Right forelimb (tissue), 1 donor: ENCODE results near the gene EXT2.

Source experiments
- DNase-seq: peaks from one replicate; pipeline ENCODE4 v3.0.0-alpha.2; 2018

Gene EXT2

DNA sequence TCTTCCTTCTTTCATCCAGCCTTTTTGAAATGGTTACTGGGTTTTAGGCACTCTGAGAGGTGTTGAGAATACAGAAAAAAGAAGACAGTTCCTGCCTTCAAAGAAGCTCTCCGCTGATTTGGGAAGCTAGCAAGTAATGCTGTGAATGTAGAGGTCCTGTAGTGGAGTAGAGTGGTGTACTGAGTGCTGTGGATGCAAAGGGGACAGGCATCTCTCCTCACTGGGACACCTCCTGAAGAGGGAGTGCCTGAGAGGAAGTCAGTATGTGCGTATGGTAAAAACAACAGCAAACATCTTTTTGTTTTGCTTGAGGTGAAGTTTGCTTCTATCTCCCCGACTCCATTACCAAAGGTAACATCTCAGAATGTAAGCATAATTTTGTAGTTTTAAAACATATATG, 77.5 kb downstream of the EXT2 start:
- DNase-seq: no peak

DNA sequence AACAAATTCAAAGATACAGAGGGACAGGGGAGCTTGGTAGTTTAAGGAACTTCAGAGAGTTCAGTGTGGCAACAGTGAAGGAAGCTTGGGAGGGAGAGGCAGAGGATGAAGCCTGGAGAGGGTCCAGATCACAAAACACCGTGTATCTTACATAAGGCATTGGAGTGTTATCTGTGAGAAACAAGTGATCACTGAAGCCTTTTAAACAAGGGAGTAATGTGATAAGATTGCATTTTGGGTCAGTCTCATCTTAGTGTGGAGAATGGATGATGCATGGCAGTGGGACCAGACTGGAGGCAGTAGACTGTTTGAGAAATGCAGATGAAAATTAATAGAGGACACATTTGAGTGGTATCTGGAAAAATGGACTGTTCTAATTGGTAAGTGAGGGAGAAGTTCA, 79.4 kb downstream of the EXT2 start:
- no peak for DNase-seq

DNA sequence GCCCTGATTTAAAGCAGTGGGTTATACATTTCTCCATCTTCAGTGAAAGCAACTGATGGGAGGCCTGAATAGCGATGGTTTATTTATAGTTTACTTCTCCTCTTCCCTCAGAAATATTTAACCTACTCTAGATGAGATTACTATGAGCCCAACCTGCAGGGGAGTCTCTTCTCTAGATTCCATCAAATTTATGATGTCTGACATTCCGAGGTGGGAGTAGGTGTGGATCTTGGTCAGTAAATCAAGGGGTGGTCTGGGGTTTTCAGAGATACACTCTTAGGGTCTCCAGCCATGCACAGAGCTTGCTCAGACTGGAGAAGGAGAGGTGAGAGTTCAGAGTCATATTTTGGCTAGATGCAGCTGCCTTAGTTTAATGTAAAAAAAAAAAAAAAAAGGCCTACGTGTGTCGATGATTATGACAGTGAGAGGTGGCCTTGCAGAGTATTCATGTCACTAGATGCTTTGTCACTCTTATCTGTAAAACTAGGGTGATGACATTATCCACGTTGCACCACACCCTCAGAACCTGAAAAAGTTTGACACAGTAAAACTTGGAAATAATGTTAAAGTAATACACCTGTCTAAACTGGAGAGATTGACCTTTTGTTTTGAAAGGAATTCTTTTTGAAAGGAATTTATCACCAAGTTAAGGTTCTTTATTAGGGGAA, 81.2 kb downstream of the EXT2 start:
- DNase-seq: no peak

DNA sequence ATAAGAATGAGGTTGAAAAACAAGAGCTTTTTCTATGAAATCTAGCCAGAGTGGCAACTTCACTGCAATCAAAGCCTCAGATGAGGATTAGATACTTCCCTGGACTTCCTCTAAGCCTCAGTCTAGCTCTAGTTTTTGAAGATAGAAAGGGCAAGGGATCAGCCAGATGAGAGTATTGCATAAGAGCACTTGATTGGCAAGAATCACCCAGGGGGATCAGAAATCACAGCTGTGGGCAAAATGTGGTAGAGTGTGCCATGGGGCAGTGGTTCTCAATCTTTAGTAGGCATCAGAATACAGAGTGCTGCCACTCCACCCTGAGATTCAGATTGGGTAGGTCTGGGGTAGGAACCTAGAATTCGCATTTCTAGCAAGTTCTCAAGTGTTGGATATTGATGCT, 82.4 kb downstream of the EXT2 start:
- DNase-seq: no peak

DNA sequence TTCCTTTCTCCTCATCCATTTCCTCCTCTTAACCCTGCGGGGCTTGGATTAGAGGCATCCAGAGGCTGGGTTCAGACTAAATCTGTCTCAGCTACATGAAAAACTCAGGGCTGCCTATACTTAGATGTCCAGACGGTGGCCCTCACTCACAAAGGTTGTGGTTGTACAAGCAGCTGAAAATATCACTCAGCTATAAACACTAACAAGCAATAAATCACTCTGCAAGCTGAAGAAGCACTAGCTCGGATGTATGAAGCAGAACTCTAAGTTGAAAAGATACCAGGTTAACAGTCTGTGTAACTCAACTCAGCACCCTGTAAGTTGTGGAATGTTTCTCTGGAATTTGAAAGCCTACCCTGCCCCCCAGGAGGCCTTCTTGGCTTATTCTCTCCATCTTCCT, 82.9 kb downstream of the EXT2 start:
- no peak for DNase-seq

DNA sequence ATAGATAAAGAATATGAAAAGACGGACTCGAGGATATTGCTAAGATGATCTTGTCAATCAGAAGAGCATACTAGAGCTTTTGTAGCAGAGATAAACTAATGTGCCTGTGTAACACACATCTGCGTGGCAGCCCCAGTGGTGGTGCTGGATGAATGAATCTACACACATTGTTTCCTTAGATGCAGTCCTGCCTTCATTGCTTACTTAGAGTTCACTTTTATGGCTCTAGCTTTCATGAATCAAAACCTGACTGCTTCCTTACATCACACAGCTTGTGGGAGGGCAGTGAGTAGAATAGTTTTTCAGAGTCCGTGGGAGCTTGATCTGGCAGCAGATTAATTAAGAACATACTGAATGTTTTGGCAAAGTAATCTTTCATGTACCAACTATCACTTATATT, 83.7 kb downstream of the EXT2 start:
- no peak for DNase-seq

DNA sequence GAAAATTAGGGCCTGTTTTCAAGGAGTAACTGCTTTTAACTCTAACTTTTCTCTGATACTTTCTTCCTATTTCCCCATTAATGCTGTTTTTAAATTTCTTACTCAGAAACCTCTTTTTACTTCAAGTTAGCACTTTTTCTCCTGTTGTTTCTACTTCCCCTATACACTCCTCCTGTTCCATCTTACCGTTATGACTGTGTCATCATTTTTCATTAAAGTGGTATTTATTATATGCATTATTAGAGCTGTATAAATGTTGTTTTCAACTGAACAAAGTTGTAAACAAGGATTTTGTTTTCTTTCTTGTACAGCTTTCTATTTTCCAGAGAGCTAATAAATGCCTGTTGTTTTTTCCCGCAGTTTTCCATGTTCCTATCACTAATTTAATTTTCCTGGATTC, 84.6 kb downstream of the EXT2 start:
- no peak for DNase-seq

DNA sequence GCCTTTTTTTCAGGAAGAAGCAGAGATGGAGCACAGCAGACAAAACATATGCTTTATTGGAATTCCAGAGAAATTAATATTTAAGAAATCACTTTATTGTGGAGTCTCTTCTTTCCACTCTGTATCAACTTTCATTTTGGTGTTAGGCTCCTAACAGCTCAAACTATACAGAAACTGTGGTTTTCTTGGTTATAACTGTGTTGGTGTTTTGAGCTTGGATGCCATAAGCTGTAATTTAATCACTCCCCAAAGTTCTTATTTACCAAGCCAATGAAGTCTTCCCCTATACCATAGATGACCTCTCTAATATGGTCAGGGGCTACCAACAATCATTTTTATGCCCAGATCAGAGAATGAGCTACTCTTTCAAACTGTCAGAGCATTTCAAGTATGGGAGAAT, 90.0 kb downstream of the EXT2 start:
- DNase-seq: no peak

DNA sequence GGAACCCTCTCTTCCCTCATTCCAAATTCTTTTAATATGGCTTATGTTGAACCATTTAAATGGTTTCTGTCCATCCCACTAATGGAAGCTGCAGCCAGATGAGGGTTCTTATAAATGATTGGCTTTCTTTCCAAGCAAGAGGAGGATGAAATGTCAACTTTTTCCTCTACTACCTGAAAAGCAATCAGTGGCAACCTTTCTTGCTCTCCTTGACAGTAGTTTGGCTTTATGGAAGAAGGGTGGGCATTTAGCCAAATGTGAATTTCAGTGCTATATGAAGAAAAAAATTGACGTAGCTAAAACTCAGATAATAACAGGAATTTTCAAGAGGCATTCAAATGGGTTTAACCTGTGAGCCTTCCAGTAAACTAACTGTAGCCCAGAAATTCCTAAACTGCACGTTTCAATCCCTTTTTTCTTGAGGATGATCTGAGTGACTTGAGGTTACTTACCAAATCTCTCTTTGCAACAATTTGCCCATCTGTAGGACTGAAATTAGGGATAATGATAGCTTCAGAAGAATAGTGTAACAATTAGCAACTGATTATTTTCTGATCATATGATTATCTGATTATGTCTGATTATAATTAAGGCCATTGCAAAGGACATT, 90.9 kb downstream of the EXT2 start:
- DNase-seq: no peak

DNA sequence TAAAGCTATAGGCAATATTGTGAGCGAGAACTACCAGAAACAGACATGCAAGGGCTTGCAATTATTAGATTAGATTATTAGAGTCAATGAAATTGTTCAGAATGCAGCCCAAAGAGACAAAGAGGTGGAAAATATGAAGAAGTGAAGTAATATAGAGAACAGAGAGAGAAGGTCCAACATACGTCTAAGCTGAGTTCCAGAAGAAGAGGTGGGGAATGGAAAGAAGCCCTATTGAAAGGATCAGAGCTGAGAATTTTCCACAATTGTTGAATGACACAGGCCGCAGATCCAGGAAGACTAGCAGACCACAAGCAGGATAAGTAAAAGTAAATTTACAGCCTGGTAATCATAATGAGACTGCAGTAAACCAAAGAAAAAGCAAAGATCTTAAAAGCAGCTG, 93.2 kb downstream of the EXT2 start:
- DNase-seq: no peak

DNA sequence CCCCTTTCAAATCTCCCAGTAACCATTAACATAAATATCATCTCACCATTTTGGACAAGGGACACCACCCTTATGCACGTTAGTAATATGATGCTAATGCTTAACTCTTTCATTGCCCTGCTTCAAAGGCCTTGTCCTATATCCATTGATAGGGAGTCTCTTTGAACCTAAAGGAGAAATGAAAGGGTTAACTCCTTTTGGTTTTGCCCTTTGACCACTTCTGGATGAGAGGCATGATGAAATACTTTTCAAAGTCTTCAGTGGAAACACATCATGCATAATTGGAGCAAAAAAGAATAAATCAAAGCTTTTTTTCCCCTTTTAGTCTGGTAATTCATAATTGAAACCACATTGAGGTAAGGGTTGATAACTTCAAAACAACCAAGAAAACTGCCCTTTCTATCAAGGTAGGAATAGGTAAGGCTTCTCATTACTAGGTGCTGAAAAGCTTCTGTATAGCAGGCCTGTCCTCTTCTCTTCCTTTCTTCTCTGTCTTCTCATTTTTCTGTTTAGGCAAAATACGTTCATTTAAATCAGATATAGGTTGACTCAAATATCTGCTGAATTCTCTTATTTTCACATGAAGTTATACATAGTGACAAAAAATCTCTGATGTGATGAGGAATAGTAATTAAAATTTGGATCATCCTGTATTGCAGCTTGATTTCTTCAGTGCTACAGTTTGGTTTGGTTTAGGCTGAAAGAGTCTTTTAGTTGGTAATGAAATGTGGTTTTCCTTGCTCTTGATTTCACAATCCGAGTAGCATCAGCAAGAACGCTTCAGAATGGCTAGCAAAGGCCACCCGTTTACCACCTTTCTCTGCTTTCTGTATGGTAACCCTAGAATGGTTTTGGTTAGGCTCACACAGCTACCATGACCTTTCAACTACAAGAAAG, 94.8 kb downstream of the EXT2 start:
- DNase-seq: no peak

DNA sequence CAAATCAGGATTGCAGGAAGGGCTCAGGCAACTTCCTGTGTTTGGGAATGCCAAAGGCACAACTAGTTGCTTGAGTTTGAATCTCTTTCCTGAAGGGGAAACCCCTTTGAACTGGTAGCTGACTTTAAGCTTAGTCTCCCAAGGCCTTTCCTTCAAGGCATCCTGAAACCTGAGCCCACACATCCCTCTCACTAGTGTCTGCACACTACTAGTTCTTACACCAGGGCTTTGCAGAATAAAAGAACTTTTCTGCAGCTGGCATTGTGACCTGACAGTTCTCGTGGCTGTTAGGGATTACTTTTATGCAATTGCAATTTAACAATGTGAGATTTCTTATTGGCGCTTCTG, 95.4 kb downstream of the EXT2 start:
- no peak for DNase-seq

DNA sequence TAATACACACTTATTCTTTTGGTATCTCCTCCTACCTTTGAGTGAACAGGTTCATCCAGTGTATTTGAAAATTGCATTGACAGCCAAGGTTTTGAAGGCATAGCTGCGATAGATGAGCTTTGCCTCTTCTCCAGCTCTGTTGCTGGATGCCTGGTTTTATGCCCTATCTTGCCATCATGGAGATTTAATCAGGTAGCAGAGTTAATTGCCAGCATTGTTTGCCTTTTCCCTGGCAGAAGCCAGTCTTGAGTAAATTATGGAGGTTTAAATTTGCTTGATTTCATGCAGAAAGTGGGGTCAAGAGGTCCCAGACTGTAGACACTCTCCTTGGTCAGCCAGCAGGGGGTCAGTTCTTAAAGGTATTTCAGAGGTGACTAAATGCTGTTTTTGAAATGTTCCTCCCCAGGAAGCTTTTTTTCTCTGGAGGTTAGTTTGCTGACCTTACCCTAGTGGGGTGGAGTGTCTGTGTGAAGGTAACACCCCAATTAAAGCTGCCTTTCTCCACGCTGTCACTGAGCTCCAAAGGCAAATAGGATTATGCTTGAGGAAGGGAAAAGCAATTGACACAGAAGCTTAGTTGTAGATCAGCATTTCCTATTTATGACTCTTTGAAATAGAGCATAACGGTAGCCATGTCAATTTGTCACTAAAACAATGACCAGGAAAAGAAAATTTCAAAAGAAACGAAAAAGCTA, 96.0 kb downstream of the EXT2 start:
- DNase-seq: no peak

DNA sequence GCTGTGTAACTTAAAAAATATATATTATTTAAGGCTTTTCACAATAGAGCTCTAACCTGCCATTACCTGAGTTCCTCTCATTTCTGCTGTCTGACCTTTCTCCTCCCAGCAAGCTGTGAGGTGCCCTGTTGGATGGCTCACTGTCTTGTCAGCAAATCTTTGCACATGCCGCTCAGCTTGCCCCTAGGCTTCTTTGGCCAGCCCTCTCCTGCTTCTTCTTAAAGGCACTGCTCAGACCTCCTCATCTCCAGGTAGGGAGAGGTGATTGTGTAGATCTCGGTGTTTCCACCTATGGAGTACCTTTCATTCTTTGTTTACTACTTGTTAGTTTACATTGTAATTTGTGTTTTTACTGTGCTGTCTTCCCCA, 96.5 kb downstream of the EXT2 start:
- DNase-seq: no peak

DNA sequence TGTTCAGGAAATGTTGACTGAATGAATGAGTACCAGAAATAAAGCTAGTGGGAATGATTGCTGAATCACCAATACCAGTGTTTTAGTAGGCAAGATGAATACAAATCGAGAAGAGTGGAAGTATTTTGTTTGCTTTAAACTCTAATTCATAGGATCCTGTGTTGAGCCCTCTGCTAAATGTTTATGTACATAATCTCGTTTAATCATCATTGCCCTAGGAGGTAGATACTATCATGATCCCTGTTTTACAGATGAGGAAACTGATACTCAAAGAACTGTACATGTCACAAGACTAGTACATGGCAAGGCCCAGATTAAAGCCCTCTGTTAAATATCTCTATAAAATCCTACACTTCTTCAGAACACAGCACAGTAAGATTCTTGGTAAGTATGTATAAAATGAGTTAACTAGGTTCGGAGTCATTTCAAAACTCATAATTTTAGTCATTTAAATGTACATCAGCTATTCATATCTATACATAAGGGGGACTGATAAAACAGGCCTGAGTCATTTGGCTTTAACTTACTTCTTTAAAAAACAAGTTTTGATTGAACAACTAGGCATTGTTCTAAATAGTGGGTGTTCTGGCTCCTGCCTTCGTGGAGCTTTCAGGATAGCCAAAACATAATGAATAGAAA, 97.1 kb downstream of the EXT2 start:
- no peak for DNase-seq

DNA sequence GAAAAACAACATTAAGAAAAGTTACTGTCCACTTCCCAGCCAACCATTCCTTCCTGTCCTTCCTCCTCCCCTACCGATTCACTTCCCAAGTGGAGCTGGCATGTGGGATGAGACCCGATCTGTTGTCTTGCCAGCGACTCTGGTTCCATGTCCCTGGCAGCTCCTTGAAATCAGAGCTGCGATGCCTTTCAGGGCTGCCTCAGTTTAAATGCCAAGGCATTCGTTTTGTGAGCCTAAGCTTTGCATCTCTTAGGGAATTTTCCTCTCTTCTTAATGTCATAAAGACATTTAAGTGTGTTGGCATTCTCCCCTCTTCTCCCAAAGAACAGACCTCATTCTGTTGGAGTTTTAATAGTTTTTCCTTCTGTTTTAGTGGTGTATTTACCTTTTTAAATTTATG, 98.4 kb downstream of the EXT2 start:
- no peak for DNase-seq

DNA sequence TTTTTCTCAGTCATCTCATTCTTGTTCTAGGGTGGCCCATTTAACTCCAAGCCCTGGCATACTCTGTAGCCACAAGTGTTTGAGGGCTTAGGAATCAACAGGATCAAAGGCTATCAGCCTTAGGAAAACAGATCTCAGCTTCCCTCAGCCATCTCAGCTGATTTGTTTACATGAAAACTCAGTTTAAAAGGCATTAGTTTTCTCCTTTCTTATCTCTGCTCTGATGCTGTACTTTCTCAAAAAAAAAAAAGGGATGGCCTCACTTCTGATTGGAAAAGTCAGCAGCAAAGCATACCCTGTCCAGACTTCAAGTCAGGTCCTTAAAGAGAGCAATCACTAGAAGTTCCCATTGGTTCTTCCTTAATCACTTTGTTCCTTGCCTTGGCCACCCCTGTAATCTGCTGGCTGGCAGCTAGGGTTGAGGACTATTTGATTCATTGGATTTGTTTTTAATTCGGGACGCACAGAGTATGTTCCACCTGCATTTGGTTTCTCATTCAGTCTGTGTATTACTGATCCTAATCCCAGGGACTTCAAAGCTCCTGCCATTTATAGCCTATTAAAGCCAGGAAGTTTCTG, 102.8 kb downstream of the EXT2 start:
- no peak for DNase-seq

DNA sequence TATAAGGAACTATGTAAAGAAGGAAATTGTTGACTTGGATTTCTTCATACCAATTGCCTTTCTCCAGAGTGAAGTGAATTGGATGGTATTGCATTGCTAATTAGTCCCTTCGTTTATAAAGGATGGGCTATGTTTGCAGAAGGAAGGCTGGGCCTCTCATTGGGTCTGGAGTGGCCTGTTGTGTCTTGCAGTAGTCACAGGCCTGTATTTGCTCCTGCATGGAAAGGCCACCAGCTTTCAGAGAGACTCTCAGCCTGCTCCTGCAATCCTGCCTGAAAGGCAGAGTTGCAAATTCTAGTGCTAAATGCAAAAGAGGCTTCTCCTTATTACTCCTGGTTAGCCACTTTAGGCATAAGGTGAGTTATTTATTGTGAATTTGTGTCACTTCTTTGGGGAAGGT, 103.8 kb downstream of the EXT2 start:
- no peak for DNase-seq

DNA sequence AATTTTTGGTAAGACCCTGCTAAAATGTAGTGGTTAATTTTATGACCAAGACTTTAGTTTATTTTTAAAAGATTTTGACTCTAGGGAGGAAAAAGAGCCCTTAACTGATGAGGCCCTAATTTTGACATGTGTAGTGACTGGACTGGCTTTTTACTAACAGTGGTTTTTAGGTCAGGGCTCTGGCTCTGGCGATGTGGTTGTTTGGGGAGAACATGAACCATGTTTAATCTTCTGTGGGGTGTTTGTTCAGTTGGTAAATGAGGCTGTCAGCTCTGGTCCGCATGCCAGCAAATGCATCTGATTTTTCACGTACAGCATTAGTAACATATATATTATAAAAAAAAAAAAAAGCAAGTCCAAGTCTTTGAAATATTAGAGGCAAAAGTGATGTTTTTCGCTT, 104.3 kb downstream of the EXT2 start:
- no peak for DNase-seq

DNA sequence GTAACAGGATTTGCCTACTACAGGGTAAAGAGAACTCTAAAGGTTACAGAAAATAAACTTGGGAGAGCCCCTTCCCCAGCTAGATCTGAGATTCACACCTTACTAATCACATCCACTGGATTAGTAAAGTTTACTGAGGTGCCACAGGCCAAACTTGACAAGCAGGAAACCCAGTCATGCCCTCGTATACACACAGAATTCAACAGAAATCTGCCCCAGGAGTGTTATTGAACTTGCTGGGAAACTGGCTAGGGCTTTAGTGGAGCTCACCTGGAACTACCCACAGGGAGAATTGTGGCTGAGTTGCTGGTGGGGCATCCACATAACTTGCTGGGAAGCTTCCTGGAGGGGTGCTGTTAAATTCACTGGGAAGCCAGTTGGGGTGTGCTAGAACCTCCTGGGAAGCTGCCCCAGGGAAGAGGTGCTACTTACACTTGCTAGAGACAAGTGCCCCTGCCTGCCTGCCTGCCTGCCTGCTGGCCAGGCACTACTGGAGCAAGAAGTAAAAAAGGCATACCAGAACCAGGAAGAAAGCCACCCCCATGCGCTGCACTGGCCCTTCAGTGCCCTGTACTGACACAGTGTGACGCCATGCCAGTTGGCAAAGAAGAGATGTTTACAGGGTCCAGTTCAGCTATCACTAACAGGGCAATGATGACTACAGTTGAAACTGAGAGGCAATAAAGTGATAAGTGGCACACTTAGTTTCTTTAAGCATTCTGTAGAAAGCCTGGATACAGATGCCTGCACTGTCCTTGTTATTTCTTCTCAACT, 108.0 kb downstream of the EXT2 start:
- no peak for DNase-seq

DNA sequence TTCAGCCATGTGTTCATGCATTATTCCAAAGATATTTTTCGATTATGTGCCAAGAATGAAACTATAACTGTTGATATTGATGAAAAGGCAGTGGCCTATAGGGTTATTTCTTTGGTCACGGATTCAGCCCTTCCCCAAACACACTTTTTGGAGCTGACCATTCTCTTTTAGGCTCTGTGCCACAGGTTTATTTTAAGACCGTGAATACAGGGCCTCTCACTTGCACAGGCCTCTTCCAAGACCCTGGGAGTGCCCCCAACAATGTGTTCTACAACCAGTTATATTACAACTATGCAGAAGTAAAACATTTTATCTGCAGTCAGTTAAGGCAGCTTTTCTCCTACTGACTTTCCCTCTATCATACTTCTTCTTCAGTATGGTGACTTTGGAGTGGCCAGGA, 109.9 kb downstream of the EXT2 start:
- no peak for DNase-seq

DNA sequence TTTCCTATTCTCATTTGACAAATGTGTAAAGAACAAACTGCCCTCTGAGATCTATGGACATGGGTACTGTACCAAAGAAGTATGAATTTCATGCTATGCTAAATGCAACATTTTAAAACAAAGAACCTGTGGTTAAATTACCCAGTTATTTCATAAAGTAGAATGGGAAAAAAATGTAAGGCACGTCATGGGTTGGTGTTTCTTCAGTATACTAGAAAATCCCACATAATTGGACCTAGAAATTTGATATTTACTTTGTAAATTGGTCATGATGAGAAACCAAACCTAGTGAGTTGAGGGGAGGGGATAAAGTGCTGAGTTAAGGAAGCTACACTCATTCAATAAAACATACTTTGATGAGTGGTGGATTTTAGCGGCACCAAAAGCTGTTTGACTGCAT, 110.4 kb downstream of the EXT2 start:
- DNase-seq: no peak
